ENCODE measurements around the gene CAMK1G. TPM values are rescaled to one million over a fixed set of nuclear protein-coding genes. Genes with fewer than 3 reads are reported as not detected.
A peak's percentile ranks its signal among the peaks of the same experiment; 100 is the strongest.

CAMK1G gene
- total and polyA plus RNA-seq, 8 donors, result 0.29 to 9.9 (median 8.2) TPM

GRCh38 chr1:209547626-209548025 lies 35.9 kb upstream of the CAMK1G start:
- intact Hi-C loops (cut with DNase I), result no loop called here
- H3K27me3 ChIP-seq, result no peaks in the 10 kb centered on the region
- no peaks in the 10 kb centered on the region for H3K4me1 ChIP-seq
- no peak overlapping the region for H3K4me3 ChIP-seq
- TF ChIP-seq, protein P1, sequence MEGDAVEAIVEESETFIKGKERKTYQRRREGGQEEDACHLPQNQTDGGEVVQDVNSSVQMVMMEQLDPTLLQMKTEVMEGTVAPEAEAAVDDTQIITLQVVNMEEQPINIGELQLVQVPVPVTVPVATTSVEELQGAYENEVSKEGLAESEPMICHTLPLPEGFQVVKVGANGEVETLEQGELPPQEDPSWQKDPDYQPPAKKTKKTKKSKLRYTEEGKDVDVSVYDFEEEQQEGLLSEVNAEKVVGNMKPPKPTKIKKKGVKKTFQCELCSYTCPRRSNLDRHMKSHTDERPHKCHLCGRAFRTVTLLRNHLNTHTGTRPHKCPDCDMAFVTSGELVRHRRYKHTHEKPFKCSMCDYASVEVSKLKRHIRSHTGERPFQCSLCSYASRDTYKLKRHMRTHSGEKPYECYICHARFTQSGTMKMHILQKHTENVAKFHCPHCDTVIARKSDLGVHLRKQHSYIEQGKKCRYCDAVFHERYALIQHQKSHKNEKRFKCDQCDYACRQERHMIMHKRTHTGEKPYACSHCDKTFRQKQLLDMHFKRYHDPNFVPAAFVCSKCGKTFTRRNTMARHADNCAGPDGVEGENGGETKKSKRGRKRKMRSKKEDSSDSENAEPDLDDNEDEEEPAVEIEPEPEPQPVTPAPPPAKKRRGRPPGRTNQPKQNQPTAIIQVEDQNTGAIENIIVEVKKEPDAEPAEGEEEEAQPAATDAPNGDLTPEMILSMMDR (IDR thresholded peaks at IDR 0.05), result no peak
- DNase-seq (no peak), ATAC-seq (peak; percentile 30)
- H3K9me3 ChIP-seq, result no peaks in the 10 kb centered on the region
- H3K36me3 ChIP-seq, result no peaks in the 10 kb centered on the region
- H3K27ac ChIP-seq, result no peak overlapping the region

- DNase-seq (no peak), ATAC-seq (no peak)
- no peaks in the 10 kb centered on the region for H3K36me3 ChIP-seq
- no peaks in the 10 kb centered on the region for H3K9me3 ChIP-seq
- no peak overlapping the region for H3K4me3 ChIP-seq
- TF ChIP-seq, protein P1 (IDR thresholded peaks at IDR 0.05), result no peak
- H3K4me1 ChIP-seq, result no peaks in the 10 kb centered on the region
- no peaks in the 10 kb centered on the region for H3K27me3 ChIP-seq
- H3K27ac ChIP-seq, result no peak overlapping the region
- intact Hi-C loops (cut with DNase I), result no loop called here
These were observed 33.9 kb upstream of the CAMK1G start for GRCh38 chr1:209549443-209550205.

GRCh38 chr1:209550519-209550918 lies 33.0 kb upstream of the CAMK1G start:
- no peaks in the 10 kb centered on the region for H3K9me3 ChIP-seq

GRCh38 chr1:209552406-209553264 lies 30.9 kb upstream of the CAMK1G start:
- H3K4me3 ChIP-seq, result no peak overlapping the region
- no peak overlapping the region for H3K27ac ChIP-seq
- TF ChIP-seq, protein P1 (IDR thresholded peaks at IDR 0.05), result no peak
- H3K4me1 ChIP-seq, result no peaks in the 10 kb centered on the region
- intact Hi-C loops (cut with DNase I), result no loop called here
- no peaks in the 10 kb centered on the region for H3K36me3 ChIP-seq
- DNase-seq (no peak), ATAC-seq (no peak)
- no peaks in the 10 kb centered on the region for H3K27me3 ChIP-seq
- H3K9me3 ChIP-seq, result no peaks in the 10 kb centered on the region

More at GRCh38 chr1:209550519-209550918, 33.0 kb upstream of the CAMK1G start:
- Histone ChIP-seq H3K4me1 (no peaks in the 10 kb centered on the region), H3K36me3 (no peaks in the 10 kb centered on the region), H3K4me3 (no peak overlapping the region), H3K27ac (no peak overlapping the region), H3K27me3 (no peaks in the 10 kb centered on the region)
- DNase-seq, result no peak
- no peak for ATAC-seq
- intact Hi-C loops (cut with DNase I), result no loop called here
- TF ChIP-seq, protein P1 (IDR thresholded peaks at IDR 0.05), result no peak
